GM18907 (cell line): ENCODE measurements around the gene ZFYVE19.

Source experiments
- ATAC-seq: cut with Tn5 transposase; IDR thresholded peaks from one replicate; pipeline ENCODE4 v1.9.1; 2021; ENCODE audit warnings: mild to moderate bottlenecking, moderate library complexity; ENCODE audit not compliant: unreplicated experiment

ZFYVE19 gene

DNA sequence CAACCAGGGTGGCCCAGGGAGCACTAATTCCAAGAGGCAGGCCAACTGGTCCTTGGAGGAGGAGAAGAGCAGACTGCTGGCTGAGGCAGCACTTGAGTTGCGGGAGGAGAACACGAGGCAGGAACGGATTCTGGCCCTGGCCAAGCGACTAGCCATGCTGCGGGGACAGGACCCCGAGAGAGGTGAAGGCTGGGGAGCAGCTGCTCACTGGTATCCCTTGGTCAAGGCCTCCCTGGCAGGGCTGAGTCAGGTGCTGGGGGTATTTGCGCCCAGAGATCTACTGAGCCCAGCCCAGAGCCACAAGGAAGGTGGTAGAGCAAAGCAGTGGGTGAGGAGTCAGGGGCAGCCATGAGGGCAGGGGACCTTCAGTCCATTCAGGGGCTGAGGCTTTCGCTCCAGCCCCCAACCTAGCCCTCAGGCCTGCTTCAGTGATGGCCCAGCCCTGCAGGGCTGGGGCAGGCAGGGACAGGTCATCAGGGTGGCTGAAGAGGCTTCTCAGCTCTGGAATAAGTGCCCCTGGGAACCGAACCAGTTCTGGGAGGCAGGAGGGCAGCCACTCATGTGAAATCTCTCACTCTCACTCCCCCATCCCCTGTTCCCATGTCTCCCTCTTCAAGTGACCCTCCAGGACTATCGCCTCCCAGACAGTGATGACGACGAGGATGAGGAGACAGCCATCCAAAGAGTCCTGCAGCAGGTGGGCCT is 6.0 kb downstream of the ZFYVE19 start:
- no peak for ATAC-seq

GRCh38 chr15:40815042-40815698 is 8.3 kb downstream of the ZFYVE19 start:
- no peak for ATAC-seq

DNA sequence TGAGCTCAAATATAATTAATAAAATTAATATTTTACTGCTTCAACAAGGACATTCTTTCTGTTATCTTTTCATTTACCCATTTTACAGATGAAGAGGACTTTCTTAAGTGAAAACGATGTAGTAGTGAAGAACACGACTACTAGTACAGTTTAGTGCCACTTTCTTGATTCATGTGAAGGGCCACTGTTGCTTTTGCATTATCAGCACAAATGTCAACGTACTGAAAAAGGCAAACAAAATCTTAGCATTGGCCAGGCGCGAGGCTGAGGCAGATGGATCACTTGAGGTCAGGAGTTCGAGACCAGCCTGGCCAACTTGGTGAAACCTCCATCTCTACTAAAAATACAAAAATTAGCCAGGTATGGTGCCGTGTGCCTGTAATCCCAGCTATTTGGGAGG is 12.2 kb downstream of the ZFYVE19 start:
- no peak for ATAC-seq

GRCh38 chr15:40821195-40821594 is 14.3 kb downstream of the ZFYVE19 start:
- ATAC-seq = no peak

DNA sequence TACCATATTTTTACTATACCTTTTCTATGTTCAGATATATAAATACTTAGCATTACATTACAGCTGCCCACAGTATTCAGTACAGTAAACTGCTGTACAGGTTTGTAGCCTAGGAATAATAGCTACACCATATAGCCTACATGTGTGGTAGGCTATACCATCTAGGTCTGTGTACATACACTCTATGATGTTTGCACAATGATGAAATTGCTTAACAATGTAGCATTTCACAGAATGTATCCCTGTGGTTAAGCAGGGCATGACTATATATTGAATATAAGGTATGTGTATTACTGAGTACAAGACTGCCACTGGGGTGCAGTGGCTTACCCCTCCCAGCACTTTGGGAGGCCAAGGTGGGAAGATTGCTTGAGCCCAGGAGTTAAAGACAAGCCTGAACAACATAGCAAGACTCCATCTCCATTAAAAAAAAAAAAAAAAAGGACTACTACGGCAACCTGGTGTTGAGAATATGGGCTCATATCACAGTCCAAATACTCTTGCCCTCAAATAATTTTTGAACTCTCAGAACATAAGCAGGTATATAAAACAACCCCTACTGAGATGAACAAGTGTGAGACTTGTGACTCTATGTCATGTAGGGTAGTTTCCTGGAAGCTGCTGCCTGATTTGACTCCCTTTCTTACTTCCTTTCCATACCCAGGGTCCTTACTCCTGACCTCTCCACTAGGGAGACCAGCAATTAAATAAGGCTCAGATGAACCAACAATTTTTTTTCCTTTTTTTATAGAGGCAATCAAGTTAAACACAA is 16.9 kb downstream of the ZFYVE19 start:
- ATAC-seq = no peak

DNA sequence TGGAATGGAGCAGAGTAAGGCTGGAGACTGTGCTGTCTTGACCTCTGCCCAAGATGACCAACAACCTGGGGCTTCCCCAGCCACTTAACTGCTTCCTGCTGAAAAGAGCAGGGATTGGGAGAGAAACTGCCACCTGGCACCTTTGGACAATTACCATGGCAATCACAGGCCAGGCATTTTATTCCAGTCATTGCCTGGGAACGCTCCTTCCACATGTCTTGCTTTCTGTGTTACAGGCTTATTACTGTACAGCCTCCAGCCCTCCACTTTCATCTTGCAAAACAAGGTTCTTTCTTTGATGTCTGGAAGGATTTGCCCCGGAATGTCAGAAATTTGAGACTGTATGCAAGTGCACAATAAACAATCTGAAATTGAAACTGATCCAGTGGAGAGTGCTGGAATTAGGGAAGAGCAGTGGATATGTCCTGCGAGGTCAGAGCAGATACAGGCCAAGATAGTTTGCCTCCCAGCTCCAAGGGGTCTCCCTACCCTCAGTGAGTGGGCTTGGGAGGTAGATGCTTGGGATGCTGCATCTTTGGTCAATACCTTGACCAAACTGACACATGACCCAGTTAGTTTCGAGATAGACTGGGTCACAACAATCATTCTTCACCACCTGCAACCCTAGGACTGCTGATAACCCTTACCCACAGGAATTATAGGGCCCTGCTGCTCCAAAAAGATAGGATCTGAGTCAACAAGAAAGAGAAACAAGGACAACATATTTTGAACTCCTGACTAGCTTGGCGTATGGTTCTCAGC is 19.0 kb downstream of the ZFYVE19 start:
- no peak for ATAC-seq

DNA sequence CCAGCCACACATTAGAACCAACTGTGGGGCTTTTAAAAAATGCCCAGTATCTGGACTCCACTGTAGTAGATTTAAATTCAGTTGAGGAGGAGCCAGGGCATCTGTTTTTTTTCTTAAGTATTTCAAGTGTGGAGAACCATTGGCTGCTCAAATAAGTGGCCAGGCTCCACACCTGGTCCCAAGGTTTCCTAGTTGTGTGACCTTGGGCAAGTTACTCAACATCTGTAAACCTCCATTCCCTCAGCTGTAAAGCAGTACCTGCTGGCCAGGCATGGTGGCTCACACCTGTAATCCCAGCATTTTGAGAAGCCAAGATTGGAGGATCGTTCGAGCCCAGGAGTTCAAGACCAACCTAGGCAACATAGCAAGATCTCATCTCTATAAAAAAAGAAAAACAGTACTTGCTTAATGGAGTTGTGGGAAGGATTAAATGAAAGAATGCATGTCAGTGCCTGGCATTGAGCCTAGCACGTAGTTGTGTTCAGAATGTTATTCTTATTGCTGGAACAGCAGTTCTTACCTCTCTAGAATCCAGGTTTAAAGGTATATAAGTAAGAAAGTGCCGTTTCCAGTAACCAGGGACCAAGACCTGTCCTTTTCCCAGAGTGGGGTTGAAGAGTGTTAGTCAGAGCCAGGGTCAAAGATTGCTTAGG is 19.7 kb downstream of the ZFYVE19 start:
- no peak for ATAC-seq

- ATAC-seq = no peak
These were observed 21.7 kb downstream of the ZFYVE19 start, which contains the start of gene PPP1R14D for GRCh38 chr15:40828447-40829036. PPP1R14D (minus strand) TSS chr15:40828708; CDS start chr15:40828641, 67 bp downstream.

- ATAC-seq = no peak
These were observed 22.2 kb downstream of the ZFYVE19 start for GRCh38 chr15:40829115-40829514.

DNA sequence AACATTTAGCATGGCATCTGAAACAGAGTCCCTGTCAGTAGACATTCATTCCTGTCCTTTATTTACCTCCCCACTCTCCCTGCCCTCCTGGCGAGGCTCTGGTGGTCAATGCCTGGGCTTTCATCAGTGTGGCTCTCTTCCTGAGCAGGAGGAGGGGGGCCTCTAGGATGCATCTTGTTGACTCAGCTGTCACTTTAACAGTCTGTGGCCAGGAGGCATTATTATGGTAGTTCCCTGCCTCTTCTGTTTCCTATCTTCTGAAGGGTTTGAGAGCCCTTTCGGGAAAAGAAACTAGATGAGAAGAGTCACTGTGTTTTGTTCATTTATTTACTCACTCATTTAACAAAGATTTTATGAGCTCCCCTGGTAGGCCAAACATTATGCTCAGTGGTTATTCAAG is 24.0 kb downstream of the ZFYVE19 start:
- no peak for ATAC-seq

DNA sequence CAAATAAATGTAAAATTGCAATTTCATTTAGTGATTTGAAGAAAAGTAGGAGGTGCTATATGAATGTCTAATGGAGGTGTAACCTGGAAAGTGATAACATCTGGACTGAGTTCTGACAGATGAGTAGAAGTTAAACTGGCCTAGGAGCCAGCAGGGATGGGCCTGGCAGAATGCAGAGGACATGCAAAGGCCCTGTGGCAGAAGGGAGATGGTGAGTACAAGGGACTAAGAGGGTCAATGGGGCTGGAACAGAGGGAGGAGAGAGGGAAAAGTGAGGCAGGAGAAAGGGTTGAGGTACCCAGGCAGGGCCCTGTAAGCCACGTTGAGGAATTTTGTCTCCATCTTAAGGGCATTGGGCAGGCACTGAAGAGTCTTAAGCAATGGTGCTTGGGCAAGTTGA is 25.0 kb downstream of the ZFYVE19 start:
- ATAC-seq = no peak

DNA sequence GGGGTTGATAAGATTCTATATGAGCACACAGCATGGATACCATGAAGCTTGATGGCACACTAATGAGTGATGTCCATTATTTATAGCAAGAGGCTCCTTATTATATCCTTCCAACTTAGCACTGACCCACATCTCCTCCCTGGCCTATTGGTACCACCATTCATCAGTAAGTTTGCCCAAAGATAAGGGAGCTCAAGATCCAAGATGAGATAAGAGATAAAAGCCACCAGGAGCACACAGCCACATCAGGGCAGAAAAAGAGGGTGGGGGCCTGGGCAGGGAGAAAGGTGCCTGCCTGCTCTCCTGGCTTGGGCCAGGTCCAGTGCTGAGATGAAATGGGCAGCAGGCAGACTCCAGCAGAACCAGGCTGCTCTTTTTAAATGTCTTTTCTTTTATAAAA is 26.0 kb downstream of the ZFYVE19 start:
- ATAC-seq = no peak

DNA sequence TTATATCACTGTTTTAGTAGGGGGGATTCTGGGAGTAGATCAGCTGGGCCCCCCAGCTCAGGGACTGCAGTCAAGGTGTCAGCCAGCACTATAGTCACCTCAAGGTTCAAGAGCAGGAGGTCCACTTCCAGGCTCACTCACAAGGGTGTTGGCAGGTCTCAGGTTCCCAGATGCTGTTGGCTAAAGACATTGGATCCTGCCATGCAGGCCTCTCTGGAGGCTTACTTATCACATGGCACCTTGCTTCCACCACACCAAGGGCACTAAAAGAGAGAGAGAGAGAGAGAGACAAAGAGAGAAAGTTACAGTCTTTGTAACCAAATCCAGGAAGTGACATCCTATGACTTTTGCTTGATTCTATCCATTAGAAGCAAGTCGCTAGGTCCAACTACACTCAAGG is 29.1 kb downstream of the ZFYVE19 start:
- ATAC-seq = no peak

DNA sequence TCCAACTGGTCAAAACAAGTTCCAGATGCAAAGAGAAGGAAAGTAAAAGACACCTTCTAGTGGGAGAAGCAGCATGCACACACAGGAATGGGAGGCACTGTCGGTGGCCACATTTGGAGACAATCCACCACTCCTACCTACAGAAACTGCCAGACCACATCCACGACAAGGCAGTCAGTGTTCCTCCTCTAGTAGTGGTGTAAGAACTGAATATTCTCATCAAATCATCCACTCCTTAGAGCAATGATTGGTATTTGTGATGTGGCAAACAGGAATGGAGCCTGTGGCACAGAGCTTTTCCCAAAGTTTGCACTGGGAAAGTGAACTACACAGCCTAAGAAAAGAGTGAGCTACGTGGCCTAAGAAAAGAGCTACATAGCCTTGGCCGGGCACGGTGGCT is 31.9 kb downstream of the ZFYVE19 start:
- ATAC-seq = no peak

DNA sequence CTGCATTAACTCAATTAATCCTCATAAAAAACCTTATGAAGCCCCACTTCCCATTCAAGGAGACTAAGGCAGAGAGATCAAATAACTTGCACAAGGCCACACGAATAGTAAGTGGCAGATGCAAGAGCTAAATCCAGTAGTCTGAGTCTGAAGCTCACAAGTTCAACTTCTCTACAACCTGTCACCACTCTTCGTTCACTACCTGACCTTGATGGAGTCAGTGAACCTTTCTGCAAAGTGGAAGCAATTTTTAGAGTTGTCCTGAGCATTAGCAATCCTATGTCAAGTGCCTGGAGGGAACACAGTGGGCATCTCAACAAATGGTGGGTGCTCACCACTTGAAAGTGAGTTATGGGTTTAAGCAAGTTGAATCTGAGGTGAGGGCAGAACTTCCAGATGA is 34.9 kb downstream of the ZFYVE19 start:
- no peak for ATAC-seq

GRCh38 chr15:40843261-40843884 is 36.5 kb downstream of the ZFYVE19 start:
- ATAC-seq = no peak

GRCh38 chr15:40843885-40844695 is 37.2 kb downstream of the ZFYVE19 start, which contains the start of gene SPINT1:
SPINT1 (plus strand) TSS chr15:40844048; CDS start chr15:40844555, 507 bp downstream.
- ATAC-seq = no peak

DNA sequence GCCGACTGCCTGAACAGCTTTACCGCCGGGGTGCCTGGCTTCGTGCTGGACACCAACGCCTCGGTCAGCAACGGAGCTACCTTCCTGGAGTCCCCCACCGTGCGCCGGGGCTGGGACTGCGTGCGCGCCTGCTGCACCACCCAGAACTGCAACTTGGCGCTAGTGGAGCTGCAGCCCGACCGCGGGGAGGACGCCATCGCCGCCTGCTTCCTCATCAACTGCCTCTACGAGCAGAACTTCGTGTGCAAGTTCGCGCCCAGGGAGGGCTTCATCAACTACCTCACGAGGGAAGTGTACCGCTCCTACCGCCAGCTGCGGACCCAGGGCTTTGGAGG is 37.8 kb downstream of the ZFYVE19 start:
- no peak for ATAC-seq

- no peak for ATAC-seq
These were observed 38.1 kb downstream of the ZFYVE19 start for GRCh38 chr15:40845036-40845435.
